ENCODE results near the gene WBP2. TPM values are rescaled to one million over a fixed set of nuclear protein-coding genes. Genes with fewer than 3 reads are reported as not detected.

Gene WBP2
- total and polyA plus RNA-seq, 2 of the 13 experiments (the other 11 are each of a cell fraction or from before 2014, with no cell fraction given) = 29.2 to 29.5 TPM

DNA sequence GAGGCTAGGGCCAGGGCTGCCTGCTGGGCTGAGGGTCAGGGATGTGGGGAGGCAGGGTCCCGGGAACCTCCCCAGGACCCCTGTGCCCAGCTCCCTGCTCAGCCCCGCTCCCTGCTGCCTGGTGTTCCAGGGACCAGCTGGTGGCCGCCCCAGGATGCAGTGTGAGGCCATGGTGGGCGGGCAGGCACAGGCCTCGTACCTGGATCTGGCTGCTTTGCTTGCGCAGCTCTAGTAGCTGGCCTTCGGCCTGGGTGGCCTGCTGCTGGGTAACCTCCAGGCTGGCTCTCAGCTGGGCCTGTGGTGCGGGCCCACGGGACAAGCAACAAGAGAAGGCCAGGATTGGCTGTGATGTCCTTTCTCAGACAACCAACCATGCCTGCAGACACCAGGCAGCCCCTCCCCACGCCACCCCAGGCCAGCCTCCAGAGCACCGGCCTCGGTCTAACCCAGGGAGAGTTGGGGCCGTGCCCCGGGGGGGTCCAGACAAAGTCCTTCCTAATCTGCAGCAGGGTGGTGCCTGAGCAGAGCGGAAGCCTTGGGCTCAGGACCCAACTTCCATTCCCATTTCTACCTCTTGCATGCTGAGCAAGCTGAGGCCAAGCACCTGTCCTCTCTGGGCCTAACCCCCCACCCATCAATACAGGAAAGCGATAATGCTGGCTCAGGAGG, 37.6 kb upstream of the WBP2 start (continued):
- TF ChIP-seq ZNF776 (CRISPR knock-in tag; IDR thresholded peaks at IDR 0.05) = no peak
- TF ChIP-seq, protein P1, sequence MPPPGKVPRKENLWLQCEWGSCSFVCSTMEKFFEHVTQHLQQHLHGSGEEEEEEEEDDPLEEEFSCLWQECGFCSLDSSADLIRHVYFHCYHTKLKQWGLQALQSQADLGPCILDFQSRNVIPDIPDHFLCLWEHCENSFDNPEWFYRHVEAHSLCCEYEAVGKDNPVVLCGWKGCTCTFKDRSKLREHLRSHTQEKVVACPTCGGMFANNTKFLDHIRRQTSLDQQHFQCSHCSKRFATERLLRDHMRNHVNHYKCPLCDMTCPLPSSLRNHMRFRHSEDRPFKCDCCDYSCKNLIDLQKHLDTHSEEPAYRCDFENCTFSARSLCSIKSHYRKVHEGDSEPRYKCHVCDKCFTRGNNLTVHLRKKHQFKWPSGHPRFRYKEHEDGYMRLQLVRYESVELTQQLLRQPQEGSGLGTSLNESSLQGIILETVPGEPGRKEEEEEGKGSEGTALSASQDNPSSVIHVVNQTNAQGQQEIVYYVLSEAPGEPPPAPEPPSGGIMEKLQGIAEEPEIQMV (CRISPR knock-in tag; IDR thresholded peaks at IDR 0.05; ENCODE audit: low read depth) = no peak; the same call in 1 of the 2 replicates
- peak; percentile 47 for TF ChIP-seq ZBED4 (CRISPR knock-in tag; IDR thresholded peaks at IDR 0.05; ENCODE audit: borderline replicate concordance)
- TF ChIP-seq TOPORS (CRISPR knock-in tag; IDR thresholded peaks at IDR 0.05) = no peak
- no peak for TF ChIP-seq SMYD3 (CRISPR knock-in tag; IDR thresholded peaks at IDR 0.05)
- TF ChIP-seq, protein P2, sequence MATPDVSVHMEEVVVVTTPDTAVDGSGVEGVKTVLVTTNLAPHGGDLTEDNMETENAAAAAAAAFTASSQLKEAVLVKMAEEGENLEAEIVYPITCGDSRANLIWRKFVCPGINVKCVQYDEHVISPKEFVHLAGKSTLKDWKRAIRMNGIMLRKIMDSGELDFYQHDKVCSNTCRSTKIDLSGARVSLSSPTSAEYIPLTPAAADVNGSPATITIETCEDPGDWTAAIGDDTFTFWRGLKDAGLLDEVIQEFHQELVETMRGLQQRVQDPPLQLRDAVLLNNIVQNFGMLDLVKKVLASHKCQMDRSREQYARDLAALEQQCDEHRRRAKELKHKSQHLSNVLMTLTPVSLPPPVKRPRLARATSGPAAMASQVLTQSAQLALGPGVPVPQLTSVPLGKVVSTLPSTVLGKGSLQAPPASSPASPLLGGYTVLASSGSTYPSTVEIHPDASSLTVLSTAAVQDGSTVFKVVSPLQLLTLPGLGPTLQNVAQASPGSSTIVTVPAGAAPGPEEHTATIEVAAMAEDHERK (CRISPR knock-in tag; IDR thresholded peaks at IDR 0.05; ENCODE audit: low read depth) = no peak
- TF ChIP-seq GZF1 (CRISPR knock-in tag; IDR thresholded peaks at IDR 0.05) = peak; percentile 87; the same call in 1 of the 2 replicates
- TF ChIP-seq ISX (CRISPR knock-in tag; conservative IDR thresholded peaks at IDR 0.05) = 0 out of 2 replicates have a peak, but pooled peaks have one; percentile 28
- peak; percentile 46 for TF ChIP-seq DPF2 (CRISPR knock-in tag; IDR thresholded peaks at IDR 0.05; ENCODE audit: borderline replicate concordance, low read depth)
- no peak for TF ChIP-seq MAZ (IDR thresholded peaks at IDR 0.05; ENCODE audit: borderline replicate concordance, low read depth, low read length)
- no peak; the same call in 1 of the 2 replicates for TF ChIP-seq MAZ (CRISPR knock-in tag; IDR thresholded peaks at IDR 0.05; ENCODE audit: low read depth)
- peak; percentile 78; the same call in 1 of the 2 replicates for TF ChIP-seq ZZZ3 (CRISPR knock-in tag; IDR thresholded peaks at IDR 0.05; ENCODE audit: borderline replicate concordance)
- TF ChIP-seq JARID2 (CRISPR knock-in tag; IDR thresholded peaks at IDR 0.05; ENCODE audit: insufficient replicate concordance) = peak; percentile 78
- TF ChIP-seq ZNF138 (CRISPR knock-in tag; IDR thresholded peaks at IDR 0.05; ENCODE audit: low read depth) = 0 out of 2 replicates have a peak, but pooled peaks have one; percentile 40
- TF ChIP-seq FOXK2 (IDR thresholded peaks at IDR 0.05) = peak; percentile 31; the same call in 1 of the 2 replicates
- TF ChIP-seq ATM (IDR thresholded peaks at IDR 0.05; ENCODE audit: borderline replicate concordance) = no peak
- TF ChIP-seq THAP7 (CRISPR knock-in tag; IDR thresholded peaks at IDR 0.05) = peak; percentile 71; the same call in 1 of the 2 replicates
- no peak for TF ChIP-seq ZNF367 (CRISPR knock-in tag; IDR thresholded peaks at IDR 0.05; ENCODE audit: borderline replicate concordance)
- TF ChIP-seq RBM22 (optimal IDR thresholded peaks at IDR 0.05; ENCODE audit: low read length) = no peak
- TF ChIP-seq NR2C2 (CRISPR knock-in tag; IDR thresholded peaks at IDR 0.05; ENCODE audit: borderline replicate concordance) = no peak
- no peak for TF ChIP-seq FOXP1 (IDR thresholded peaks at IDR 0.05)
- TF ChIP-seq FOXP1 (CRISPR knock-in tag; IDR thresholded peaks at IDR 0.05) = no peak
- peak; percentile 57 for TF ChIP-seq NFYB (CRISPR knock-in tag; IDR thresholded peaks at IDR 0.05)
- no peak for TF ChIP-seq HHEX (CRISPR knock-in tag; IDR thresholded peaks at IDR 0.05)

Data from HepG2 (cell line).